H9 (cell line): ENCODE measurements around the gene IGF2BP3. TPM values are rescaled to one million over a fixed set of nuclear protein-coding genes. Genes with fewer than 3 reads are reported as not detected.

Experiments
- DNase-seq: peaks from one replicate; pipeline ENCODE4 v3.0.0-alpha.2; 2017
- H2AFZ ChIP-seq: one replicate; pipeline ENCODE4 v1.6.1; 2013; ENCODE audit warnings: mild to moderate bottlenecking, low read length, control low read depth, moderate library complexity
- H2AK5ac ChIP-seq: 2 replicates; pipeline ENCODE4 v1.6.1; 2013; ENCODE audit warnings: low read length, control low read depth, mixed read lengths; ENCODE audit not compliant: insufficient read length
- H2BK120ac ChIP-seq: one replicate; pipeline ENCODE4 v1.6.1; 2013; ENCODE audit warnings: low read depth, mild to moderate bottlenecking, low read length, control low read depth, inconsistent platforms; ENCODE audit not compliant: poor library complexity, severe bottlenecking
- H2BK12ac ChIP-seq: 2 replicates; pipeline ENCODE4 v1.6.1; 2013; ENCODE audit warnings: low read length, control low read depth, mixed read lengths, low read depth; ENCODE audit not compliant: insufficient read length
- H2BK15ac ChIP-seq: 2 replicates; pipeline ENCODE4 v1.6.1; 2013; ENCODE audit warnings: low read depth, low read length, control low read depth
- H2BK20ac ChIP-seq: one replicate; pipeline ENCODE4 v1.6.1; 2013; ENCODE audit warnings: low read depth, mild to moderate bottlenecking, low read length, control low read depth, inconsistent platforms; ENCODE audit not compliant: poor library complexity, severe bottlenecking
- H2BK5ac ChIP-seq: 2 replicates; pipeline ENCODE4 v1.6.1; 2013; ENCODE audit warnings: low read length, control low read depth, mixed read lengths; ENCODE audit not compliant: insufficient read length
- H3K14ac ChIP-seq: 2 replicates; pipeline ENCODE4 v1.6.1; 2013; ENCODE audit warnings: low read length, control low read depth; ENCODE audit not compliant: insufficient read depth
- H3K18ac ChIP-seq: 2 replicates; pipeline ENCODE4 v1.6.1; 2013; ENCODE audit warnings: low read depth, mild to moderate bottlenecking, mixed read lengths, low read length, control low read depth; ENCODE audit not compliant: insufficient read length
- H3K23ac ChIP-seq: 2 replicates; pipeline ENCODE4 v1.6.1; 2013; ENCODE audit warnings: low read length, control low read depth, mixed read lengths, low read depth; ENCODE audit not compliant: insufficient read length
- H3K23me2 ChIP-seq: 2 replicates; pipeline ENCODE4 v1.6.1; 2013; ENCODE audit warnings: low read depth, mild to moderate bottlenecking, mixed read lengths, low read length, control low read depth; ENCODE audit not compliant: insufficient read length, poor library complexity, severe bottlenecking
- H3K27ac ChIP-seq: 2 replicates; pipeline ENCODE4 v1.5.1; 2013; ENCODE audit warnings: low read length, control low read depth, mixed read lengths, low read depth; ENCODE audit not compliant: insufficient read length
- H3K27me3 ChIP-seq: 2 replicates; pipeline ENCODE4 v1.6.1; 2013; ENCODE audit warnings: low read length, control low read depth, inconsistent platforms; ENCODE audit not compliant: insufficient read depth
- H3K4ac ChIP-seq: 2 replicates; pipeline ENCODE4 v1.6.1; 2013; ENCODE audit warnings: low read depth, mild to moderate bottlenecking, control low read depth, inconsistent platforms, low read length, moderate library complexity
- H3K4me1 ChIP-seq: 2 replicates; pipeline ENCODE4 v1.6.1; 2013; ENCODE audit warnings: low read length, control low read depth, inconsistent platforms; ENCODE audit not compliant: insufficient read depth
- H3K4me2 ChIP-seq: 2 replicates; pipeline ENCODE4 v1.6.1; 2013; ENCODE audit warnings: low read length, control low read depth, mixed read lengths; ENCODE audit not compliant: insufficient read length, insufficient read depth
- H3K56ac ChIP-seq: 2 replicates; pipeline ENCODE4 v1.6.1; 2013; ENCODE audit warnings: low read depth, mild to moderate bottlenecking, mixed read lengths, low read length, control low read depth; ENCODE audit not compliant: insufficient read length
- H3K79me1 ChIP-seq: 2 replicates; pipeline ENCODE4 v1.6.1; 2013; ENCODE audit warnings: low read depth, mild to moderate bottlenecking, moderate library complexity, low read length, control low read depth, inconsistent platforms; ENCODE audit not compliant: insufficient read depth, poor library complexity, severe bottlenecking
- H3K79me2 ChIP-seq: 2 replicates; pipeline ENCODE4 v1.6.1; 2013; ENCODE audit warnings: low read length, control low read depth, inconsistent platforms; ENCODE audit not compliant: insufficient read depth
- H3K9ac ChIP-seq: 2 replicates; pipeline ENCODE4 v1.6.1; 2013; ENCODE audit warnings: low read length, control low read depth, mixed read lengths; ENCODE audit not compliant: insufficient read length; ENCODE audit errors: extremely low read depth
- H3K9me3 ChIP-seq: one replicate; pipeline ENCODE4 v1.6.1; 2013; ENCODE audit warnings: low read depth, low read length, inconsistent platforms; ENCODE audit not compliant: control insufficient read depth
- H3T11ph ChIP-seq: one replicate; pipeline ENCODE4 v1.6.1; 2013; ENCODE audit warnings: mild to moderate bottlenecking, low read length, control low read depth, inconsistent platforms
- H4K20me1 ChIP-seq: one replicate; pipeline ENCODE4 v1.6.1; 2013; ENCODE audit not compliant: control insufficient read depth, insufficient read length, insufficient read depth
- H4K5ac ChIP-seq: 2 replicates; pipeline ENCODE4 v1.6.1; 2013; ENCODE audit warnings: low read depth, mild to moderate bottlenecking, mixed read lengths, low read length, control low read depth; ENCODE audit not compliant: insufficient read length
- H4K8ac ChIP-seq: replicated peaks from 2 replicates; pipeline ENCODE4 v1.6.1; 2013; ENCODE audit warnings: low read length, control low read depth, mixed read lengths, low read depth; ENCODE audit not compliant: insufficient read length
- H4K91ac ChIP-seq: 2 replicates; pipeline ENCODE4 v1.6.1; 2013; ENCODE audit warnings: low read depth, mild to moderate bottlenecking, moderate library complexity, mixed read lengths, low read length, control low read depth; ENCODE audit not compliant: insufficient read length
- H3K27ac Mint-ChIP-seq, 3 experiments: 2 replicates in 2 of 3; 3 replicates in 1 of 3; pipeline ENCODE4 v1.8.0; 2020 to 2021; ENCODE audit warnings: mixed read lengths in 3 of 3, mild to moderate bottlenecking in 1 of 3, moderate library complexity in 1 of 3
- H3K27me3 Mint-ChIP-seq: 2 replicates; pipeline ENCODE4 v1.8.0; 2021; ENCODE audit warnings: low read depth, mild to moderate bottlenecking, moderate library complexity, mixed read lengths
- H3K36me3 Mint-ChIP-seq, 3 experiments: 2 replicates in 2 of 3; 3 replicates in 1 of 3; pipeline ENCODE4 v1.8.0; 2020 to 2021; ENCODE audit warnings: low read depth in 3 of 3, mixed read lengths in 3 of 3; ENCODE audit not compliant: insufficient read depth in 1 of 3
- H3K4me1 Mint-ChIP-seq, 2 experiments: 2 replicates each; pipeline ENCODE4 v1.8.0; 2020; ENCODE audit warnings: mixed read lengths in 2 of 2
- H3K4me3 Mint-ChIP-seq, 2 experiments: 2 replicates in 1 of 2; 3 replicates in 1 of 2; pipeline ENCODE4 v1.8.0; 2020 to 2021; ENCODE audit warnings: mild to moderate bottlenecking in 2 of 2, mixed read lengths in 2 of 2, moderate library complexity in 1 of 2
- H3K9me3 Mint-ChIP-seq, 2 experiments: 2 replicates in 1 of 2; 3 replicates in 1 of 2; pipeline ENCODE4 v1.8.0; 2020; ENCODE audit warnings: mild to moderate bottlenecking in 2 of 2, mixed read lengths in 2 of 2, moderate library complexity in 1 of 2
- WGBS: extraction: QIAGEN DNeasy Blood & Tissue Kit; methylation state at CpG from one replicate; pipeline ENCODE4 v1.1.7; 2013; ENCODE audit warnings: missing lambda C conversion rate, low lambda C conversion rate, mixed read lengths; ENCODE audit not compliant: insufficient read length; ENCODE audit errors: extremely low coverage; 5-methylcytosine and 5-hydroxymethylcytosine counted together
- total RNA-seq: library from RNA; stranded (reverse); gene quantifications from 2 replicates; pipeline ENCODE4 v1.2.1, GENCODE V29; 2021
- TF ChIP-seq, protein P1 (sequence below): fragments of 200-600 bp; sonication (generic); conservative IDR thresholded peaks from 3 replicates; pipeline ENCODE4 v1.8.0; 2021; ENCODE audit warnings: antibody characterized with exemption, mild to moderate bottlenecking

IGF2BP3 gene
- total RNA-seq, 1 experiment from 2014 or later: 197 TPM

GRCh38 chr7:23380961-23381360 lies 89.3 kb downstream of the IGF2BP3 start:
- no peak overlapping the region for H3T11ph ChIP-seq
- no peak overlapping the region for H2AFZ ChIP-seq
- H3K4ac ChIP-seq: no peak overlapping the region
- H3K4me1 ChIP-seq: no peaks in the 10 kb centered on the region; the same call in 1 of the 2 replicates
- WGBS: no CpG with 5 or more reads among the region's 3 CpGs
- Mint-ChIP-seq H3K4me3 (no peak overlapping the region), H3K36me3 (peaks cover 20 to 57% (median 52%) of the 10 kb centered on the region in 3 experiments), H3K9me3 (no peaks in the 10 kb centered on the region), H3K27me3 (no peaks in the 10 kb centered on the region), H3K27ac (peak overlapping the region in 2 of 3 experiments; percentile 61 to 67; a peak in 4 of 7 replicates), H3K4me1 (peaks cover 4 to 9% of the 10 kb centered on the region in 2 experiments; a peak in 3 of 4 replicates)
- TF ChIP-seq, protein P1, sequence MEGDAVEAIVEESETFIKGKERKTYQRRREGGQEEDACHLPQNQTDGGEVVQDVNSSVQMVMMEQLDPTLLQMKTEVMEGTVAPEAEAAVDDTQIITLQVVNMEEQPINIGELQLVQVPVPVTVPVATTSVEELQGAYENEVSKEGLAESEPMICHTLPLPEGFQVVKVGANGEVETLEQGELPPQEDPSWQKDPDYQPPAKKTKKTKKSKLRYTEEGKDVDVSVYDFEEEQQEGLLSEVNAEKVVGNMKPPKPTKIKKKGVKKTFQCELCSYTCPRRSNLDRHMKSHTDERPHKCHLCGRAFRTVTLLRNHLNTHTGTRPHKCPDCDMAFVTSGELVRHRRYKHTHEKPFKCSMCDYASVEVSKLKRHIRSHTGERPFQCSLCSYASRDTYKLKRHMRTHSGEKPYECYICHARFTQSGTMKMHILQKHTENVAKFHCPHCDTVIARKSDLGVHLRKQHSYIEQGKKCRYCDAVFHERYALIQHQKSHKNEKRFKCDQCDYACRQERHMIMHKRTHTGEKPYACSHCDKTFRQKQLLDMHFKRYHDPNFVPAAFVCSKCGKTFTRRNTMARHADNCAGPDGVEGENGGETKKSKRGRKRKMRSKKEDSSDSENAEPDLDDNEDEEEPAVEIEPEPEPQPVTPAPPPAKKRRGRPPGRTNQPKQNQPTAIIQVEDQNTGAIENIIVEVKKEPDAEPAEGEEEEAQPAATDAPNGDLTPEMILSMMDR: no peak
- H3K27ac ChIP-seq: no peak overlapping the region
- no peak for DNase-seq
- no peak overlapping the region for H3K56ac ChIP-seq
- H2BK5ac ChIP-seq: no peak overlapping the region
- peaks cover 21% of the 10 kb centered on the region for H3K79me1 ChIP-seq
- no peak overlapping the region for H3K14ac ChIP-seq
- no peak overlapping the region for H3K4me2 ChIP-seq
- no peak overlapping the region for H2AK5ac ChIP-seq
- H3K79me2 ChIP-seq: peaks cover 12% of the 10 kb centered on the region; the same call in 1 of the 2 replicates
- H4K20me1 ChIP-seq: no peaks in the 10 kb centered on the region
- H3K9ac ChIP-seq: no peak overlapping the region
- H2BK12ac ChIP-seq: no peak overlapping the region
- H3K27me3 ChIP-seq: no peaks in the 10 kb centered on the region
- no peak overlapping the region for H2BK20ac ChIP-seq
- no peak overlapping the region for H4K8ac ChIP-seq
- no peaks in the 10 kb centered on the region for H3K9me3 ChIP-seq
- H2BK120ac ChIP-seq: no peak overlapping the region
- H3K18ac ChIP-seq: no peak overlapping the region
- H2BK15ac ChIP-seq: no peak overlapping the region
- H3K23me2 ChIP-seq: no peaks in the 10 kb centered on the region
- H4K91ac ChIP-seq: no peak overlapping the region
- no peak overlapping the region for H3K23ac ChIP-seq
- no peak overlapping the region for H4K5ac ChIP-seq
